Measurements from ENCODE around the gene TOP3B. TPM values are rescaled to one million over a fixed set of nuclear protein-coding genes. Genes with fewer than 3 reads are reported as not detected.
A peak's percentile ranks its signal among the peaks of the same experiment; 100 is the strongest.

TOP3B gene
- total RNA-seq, 4 donors from 2014 or later = 24.3 to 68.1 (median 48.4) TPM

- no peaks in the 10 kb centered on the region for H3K27me3 ChIP-seq
- peaks cover 10 to 100% (median 27%) of the 10 kb centered on the region in 3 donors for H3K36me3 ChIP-seq
- TF ChIP-seq CTCF (IDR thresholded peaks at IDR 0.05) = no peak
- TF ChIP-seq POLR2A (IDR thresholded peaks at IDR 0.05) = no peak
- no peak for TF ChIP-seq EP300 (IDR thresholded peaks at IDR 0.05)
- WGBS, 2 donors = 84 to 99% methylated on average over 11 of the region's 11 CpGs
- H3K9me3 ChIP-seq = no peaks in the 10 kb centered on the region
- H3K4me3 ChIP-seq = no peak overlapping the region
- H3K4me1 ChIP-seq = no peaks in the 10 kb centered on the region
- no peak for DNase-seq (ENCODE audit: low spot score in 2 of 2)
- H3K27ac ChIP-seq = no peak overlapping the region
These were observed 20.0 kb downstream of the TOP3B start for GRCh38 chr22:21962655-21962949.

- no peaks in the 10 kb centered on the region for H3K9me3 ChIP-seq
- TF ChIP-seq CTCF (IDR thresholded peaks at IDR 0.05) (no peak), EP300 (IDR thresholded peaks at IDR 0.05) (no peak), POLR2A (IDR thresholded peaks at IDR 0.05) (no peak)
- no peak overlapping the region for H3K4me3 ChIP-seq
- no peaks in the 10 kb centered on the region for H3K27me3 ChIP-seq
- DNase-seq (ENCODE audit: low spot score in 2 of 2) = no peak
- peaks cover 10 to 95% (median 27%) of the 10 kb centered on the region in 3 donors for H3K36me3 ChIP-seq
- H3K4me1 ChIP-seq = no peaks in the 10 kb centered on the region
- WGBS, 2 donors = 90 to 94% methylated on average over 19 to 21 of the region's 23 CpGs
- H3K27ac ChIP-seq = no peak overlapping the region
These were observed 20.5 kb downstream of the TOP3B start for GRCh38 chr22:21961886-21962654.

- 77 to 99% methylated on average over 10 to 18 of the region's 18 CpGs for WGBS, 2 donors
- Histone ChIP-seq H3K9me3 (no peaks in the 10 kb centered on the region), H3K4me3 (no peak overlapping the region), H3K27me3 (no peaks in the 10 kb centered on the region), H3K36me3 (peaks cover 7 to 90% (median 27%) of the 10 kb centered on the region in 3 donors), H3K27ac (peak overlapping the region in 1 of 4 donors; percentile 4), H3K4me1 (no peaks in the 10 kb centered on the region)
- no peak for DNase-seq (ENCODE audit: low spot score in 2 of 2)
- TF ChIP-seq POLR2A (IDR thresholded peaks at IDR 0.05) = no peak
- no peak for TF ChIP-seq CTCF (IDR thresholded peaks at IDR 0.05)
- TF ChIP-seq EP300 (IDR thresholded peaks at IDR 0.05) = no peak
These were observed 21.3 kb downstream of the TOP3B start for GRCh38 chr22:21961127-21961867.

GRCh38 chr22:21960200-21961126 is 22.1 kb downstream of the TOP3B start:
- Histone ChIP-seq H3K4me1 (no peaks in the 10 kb centered on the region), H3K4me3 (no peak overlapping the region), H3K27me3 (no peaks in the 10 kb centered on the region), H3K9me3 (no peaks in the 10 kb centered on the region), H3K27ac (peak overlapping the region in 1 of 4 donors; percentile 4), H3K36me3 (peaks cover 6 to 82% (median 22%) of the 10 kb centered on the region in 3 donors)
- no peak for TF ChIP-seq POLR2A (IDR thresholded peaks at IDR 0.05)
- TF ChIP-seq EP300 (IDR thresholded peaks at IDR 0.05) = no peak
- no peak for TF ChIP-seq CTCF (IDR thresholded peaks at IDR 0.05)
- DNase-seq (ENCODE audit: low spot score in 2 of 2) = no peak
- 88 to 91% methylated on average over 20 to 22 of the region's 24 CpGs for WGBS, 2 donors

All from tibial nerve (tissue), 4 donors.